Measurements from ENCODE around the gene CDC6. TPM values are rescaled to one million over a fixed set of nuclear protein-coding genes. Genes with fewer than 3 reads are reported as not detected.

The CDC6 gene
- total RNA-seq, 2 experiments from 2014 or later = 67.5 to 69.9 TPM

- Mint-ChIP-seq H3K27ac (no peak overlapping the region), H3K36me3 (ENCODE audit: low read depth) (peaks cover 20% of the 10 kb centered on the region), H3K27me3 (no peaks in the 10 kb centered on the region), H3K9me3 (no peaks in the 10 kb centered on the region), H3K4me1 (peaks cover 44% of the 10 kb centered on the region), H3K4me3 (no peak overlapping the region)
- CTCF ChIA-PET = interaction anchor here (0.8 to 11.6 kb wide), 13 partner anchors 9 to 247 kb away, joined by 3 to 173 read pairs (median 4); no protein-coding TSS in a partner anchor
- peak; percentile 23 for DNase-seq
- POLR2A ChIA-PET = interaction anchor here (0.8 to 8.8 kb wide), 20 partner anchors 9 to 253 kb away, joined by 3 to 68 read pairs (median 6); partner anchors contain the start of genes CDC6 and WIPF2
These were observed 19.5 kb downstream of the CDC6 start for GRCh38 chr17:40307001-40307730.

GRCh38 chr17:40307740-40308239, 20.1 kb downstream of the CDC6 start:
- H3K27me3 Mint-ChIP-seq = no peaks in the 10 kb centered on the region
- H3K4me3 Mint-ChIP-seq = no peak overlapping the region
- peaks cover 46% of the 10 kb centered on the region for H3K4me1 Mint-ChIP-seq
- no peak for DNase-seq
- CTCF ChIA-PET = interaction anchor here (0.6 to 11.6 kb wide), 10 partner anchors 9 to 224 kb away, joined by 3 to 173 read pairs (median 5); no protein-coding TSS in a partner anchor
- POLR2A ChIA-PET = interaction anchor here (1.1 to 8.8 kb wide), 15 partner anchors 9 to 89 kb away, joined by 3 to 68 read pairs (median 7); partner anchors contain the start of genes CDC6 and WIPF2
- no peak overlapping the region for H3K27ac Mint-ChIP-seq
- H3K9me3 Mint-ChIP-seq = no peaks in the 10 kb centered on the region
- H3K36me3 Mint-ChIP-seq (ENCODE audit: low read depth) = peaks cover 14% of the 10 kb centered on the region

- Mint-ChIP-seq H3K4me3 (no peak within 1 kb of the TSS), H3K9me3 (no peaks in the 10 kb centered on the region), H3K36me3 (ENCODE audit: low read depth) (peaks cover 2% of the 10 kb centered on the region), H3K27ac (no peak within 1 kb of the TSS), H3K27me3 (no peaks in the 10 kb centered on the region), H3K4me1 (peaks cover 48% of the 10 kb centered on the region)
- ChIA-PET POLR2A (interaction anchor here (1.0 to 12.1 kb wide), 7 partner anchors 11 to 66 kb away, joined by 3 to 129 read pairs (median 10); partner anchors contain the start of gene CDC6), CTCF (interaction anchor here (0.7 to 11.6 kb wide), 4 partner anchors 22 to 54 kb away, joined by 3 to 173 read pairs (median 6); no protein-coding TSS in a partner anchor)
- DNase-seq = peak; percentile 16
These were observed 21.6 kb downstream of the CDC6 start, which contains the start of gene RARA for GRCh38 chr17:40309031-40309948. Gene RARA (plus strand): TSS chr17:40309180. CDS start chr17:40331219, 22,039 bp downstream.

DNA sequence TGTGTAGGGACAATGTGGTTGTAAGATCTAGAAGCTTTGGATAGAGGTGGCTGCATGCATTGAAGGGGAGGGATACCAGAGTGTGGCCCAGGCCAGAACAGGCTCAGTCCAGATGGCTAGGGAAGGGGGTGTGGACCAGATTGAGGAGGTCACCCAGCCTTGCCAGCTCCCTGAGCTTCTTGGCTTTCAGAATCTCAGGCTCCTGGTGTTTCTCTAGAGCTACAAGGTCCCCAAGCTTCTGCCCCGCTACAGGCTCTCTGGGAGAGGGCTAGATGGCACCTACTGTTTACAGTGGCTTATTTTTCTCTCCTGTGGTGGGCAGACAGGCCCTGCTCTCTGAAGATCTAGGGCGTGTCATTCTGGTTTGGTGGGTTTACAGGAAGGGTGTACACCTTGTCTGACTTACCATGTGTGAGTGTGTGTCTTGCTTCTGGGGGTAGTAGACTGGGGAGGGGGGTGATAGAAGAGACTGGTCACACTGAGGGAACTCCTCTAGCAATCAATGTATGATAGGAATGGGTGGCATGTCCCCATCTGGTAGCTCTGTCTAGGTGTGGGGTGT, 22.4 kb downstream of the CDC6 start:
- Mint-ChIP-seq H3K27ac (peak overlapping the region; percentile 22), H3K27me3 (no peaks in the 10 kb centered on the region), H3K36me3 (ENCODE audit: low read depth) (peaks cover 2% of the 10 kb centered on the region), H3K4me1 (peaks cover 54% of the 10 kb centered on the region), H3K9me3 (no peaks in the 10 kb centered on the region), H3K4me3 (no peak overlapping the region)
- ChIA-PET CTCF (interaction anchor here (0.6 to 11.6 kb wide), 4 partner anchors 31 to 166 kb away, joined by 3 to 173 read pairs (median 4); no protein-coding TSS in a partner anchor), POLR2A (interaction anchor here (1.0 to 12.1 kb wide), 6 partner anchors 11 to 65 kb away, joined by 3 to 129 read pairs (median 14); partner anchors contain the start of gene CDC6)
- no peak for DNase-seq

DNA sequence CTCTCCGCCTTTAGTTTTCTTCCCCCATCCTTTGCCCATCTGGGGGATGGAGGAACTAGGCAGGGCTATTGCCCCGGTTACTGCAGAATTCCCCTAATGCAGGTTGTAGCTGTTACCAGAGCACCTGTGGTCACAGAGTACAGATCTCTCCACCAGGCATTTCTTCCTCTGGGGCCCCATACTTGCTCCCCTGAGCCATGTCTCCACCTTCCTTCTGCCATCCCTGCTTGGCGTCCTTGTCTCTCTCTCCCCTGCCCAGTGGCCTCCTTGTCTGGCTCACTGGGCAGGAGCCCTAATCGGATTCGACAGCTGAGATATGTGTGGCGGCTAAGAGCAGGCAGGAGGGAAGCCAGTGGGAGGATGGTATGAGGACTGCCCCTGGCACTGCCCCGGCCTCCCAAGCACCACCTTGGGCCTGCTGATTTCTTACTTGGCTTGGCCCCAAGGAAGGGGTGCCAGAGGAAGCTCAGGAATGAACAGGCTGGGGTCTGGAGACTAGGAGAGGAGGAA, 23.3 kb downstream of the CDC6 start:
- ChIA-PET CTCF (interaction anchor here (0.6 to 11.6 kb wide), 2 partner anchors 43 to 166 kb away, joined by 3 to 173 read pairs; no protein-coding TSS in a partner anchor), POLR2A (interaction anchor here (1.1 to 12.1 kb wide), 2 partner anchors 18 to 42 kb away, joined by 3 to 129 read pairs; no protein-coding TSS in a partner anchor)
- Mint-ChIP-seq H3K4me3 (no peak overlapping the region), H3K9me3 (no peaks in the 10 kb centered on the region), H3K27ac (no peak overlapping the region), H3K36me3 (ENCODE audit: low read depth) (peaks cover 2% of the 10 kb centered on the region), H3K4me1 (peaks cover 62% of the 10 kb centered on the region), H3K27me3 (no peaks in the 10 kb centered on the region)
- DNase-seq = no peak

GRCh38 chr17:40311575-40311974, 23.9 kb downstream of the CDC6 start:
- no peak overlapping the region for H3K4me3 Mint-ChIP-seq
- no peaks in the 10 kb centered on the region for H3K27me3 Mint-ChIP-seq
- peaks cover 68% of the 10 kb centered on the region for H3K4me1 Mint-ChIP-seq
- ChIA-PET POLR2A (interaction anchor here (1.1 to 12.1 kb wide), 4 partner anchors 18 to 41 kb away, joined by 3 to 129 read pairs (median 4); no protein-coding TSS in a partner anchor), CTCF (no interaction called here)
- H3K27ac Mint-ChIP-seq = no peak overlapping the region
- H3K36me3 Mint-ChIP-seq (ENCODE audit: low read depth) = peaks cover 2% of the 10 kb centered on the region
- peak; percentile 15 for DNase-seq
- H3K9me3 Mint-ChIP-seq = no peaks in the 10 kb centered on the region

- Mint-ChIP-seq H3K36me3 (ENCODE audit: low read depth) (peaks cover 2% of the 10 kb centered on the region), H3K4me1 (peaks cover 72% of the 10 kb centered on the region), H3K9me3 (no peaks in the 10 kb centered on the region), H3K27me3 (no peaks in the 10 kb centered on the region), H3K4me3 (no peak overlapping the region), H3K27ac (no peak overlapping the region)
- CTCF ChIA-PET = interaction anchor here (0.9 kb wide), 1 partner anchor 10 kb away, joined by 3 read pairs; no protein-coding TSS in a partner anchor
- DNase-seq = no peak
- POLR2A ChIA-PET = interaction anchor here (0.7 to 12.1 kb wide), 5 partner anchors 10 to 29 kb away, joined by 3 to 129 read pairs (median 3); no protein-coding TSS in a partner anchor
These were observed 24.6 kb downstream of the CDC6 start for GRCh38 chr17:40312131-40312731.

- H3K27me3 Mint-ChIP-seq = no peaks in the 10 kb centered on the region
- no peak overlapping the region for H3K4me3 Mint-ChIP-seq
- CTCF ChIA-PET = interaction anchor here (0.9 kb wide), 1 partner anchor 11 kb away, joined by 3 read pairs; no protein-coding TSS in a partner anchor
- DNase-seq = no peak
- peaks cover 79% of the 10 kb centered on the region for H3K4me1 Mint-ChIP-seq
- H3K9me3 Mint-ChIP-seq = no peaks in the 10 kb centered on the region
- POLR2A ChIA-PET = interaction anchor here (0.7 to 12.1 kb wide), 5 partner anchors 11 to 28 kb away, joined by 3 to 129 read pairs (median 3); no protein-coding TSS in a partner anchor
- no peak overlapping the region for H3K27ac Mint-ChIP-seq
- H3K36me3 Mint-ChIP-seq (ENCODE audit: low read depth) = peaks cover 2% of the 10 kb centered on the region
These were observed 25.4 kb downstream of the CDC6 start for GRCh38 chr17:40312893-40313667.

DNA sequence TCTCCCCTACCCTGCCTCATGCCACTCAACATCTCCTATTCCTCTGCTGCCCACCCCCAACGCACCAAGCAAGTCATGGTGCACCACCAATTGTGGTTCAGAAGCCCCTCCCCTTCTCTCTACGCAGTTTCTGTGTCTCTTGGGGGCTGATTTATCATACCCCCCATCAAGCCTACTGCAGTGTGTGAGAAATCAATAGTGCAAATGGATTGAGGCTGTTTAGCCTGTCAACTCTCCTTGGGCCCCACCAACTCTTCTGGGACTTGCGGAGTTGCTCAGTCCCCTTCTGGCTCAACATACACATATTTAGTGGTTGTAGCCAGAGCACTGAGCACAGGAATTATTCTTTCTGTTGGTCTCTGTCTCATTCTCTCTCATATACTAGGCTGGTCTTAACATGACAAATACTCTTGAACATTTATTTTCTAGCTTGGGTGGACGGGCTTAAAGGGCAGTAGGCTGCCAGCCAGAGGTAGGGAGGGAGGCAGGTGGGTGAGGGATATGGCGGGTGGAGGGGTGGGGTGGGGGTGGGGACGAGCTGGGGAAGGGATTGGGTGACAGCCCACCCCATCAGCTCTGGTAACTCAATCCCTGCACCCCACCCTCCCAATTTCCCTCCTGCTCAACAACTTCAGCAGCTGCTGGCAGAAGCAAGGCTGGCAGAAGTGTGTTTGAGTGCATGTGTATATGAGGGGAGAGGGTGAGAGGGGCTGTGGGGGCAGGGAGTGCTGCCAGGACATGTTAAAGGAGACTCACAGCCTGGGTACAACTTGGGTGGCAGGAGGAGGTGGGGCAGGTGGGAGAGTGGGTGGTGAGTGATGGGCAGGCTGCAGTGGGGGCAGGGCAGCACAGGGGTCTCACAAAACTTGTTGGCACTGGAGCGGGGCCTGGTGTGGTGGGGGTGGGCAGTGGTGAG, 26.2 kb downstream of the CDC6 start:
- CTCF ChIA-PET = interaction anchor here (1.0 to 6.1 kb wide), 4 partner anchors 9 to 27 kb away, joined by 3 to 62 read pairs (median 6); no protein-coding TSS in a partner anchor
- POLR2A ChIA-PET = interaction anchor here (0.7 to 12.1 kb wide), 5 partner anchors 15 to 95 kb away, joined by 3 to 129 read pairs (median 7); partner anchors contain the start of gene WIPF2
- H3K9me3 Mint-ChIP-seq = no peaks in the 10 kb centered on the region

DNA sequence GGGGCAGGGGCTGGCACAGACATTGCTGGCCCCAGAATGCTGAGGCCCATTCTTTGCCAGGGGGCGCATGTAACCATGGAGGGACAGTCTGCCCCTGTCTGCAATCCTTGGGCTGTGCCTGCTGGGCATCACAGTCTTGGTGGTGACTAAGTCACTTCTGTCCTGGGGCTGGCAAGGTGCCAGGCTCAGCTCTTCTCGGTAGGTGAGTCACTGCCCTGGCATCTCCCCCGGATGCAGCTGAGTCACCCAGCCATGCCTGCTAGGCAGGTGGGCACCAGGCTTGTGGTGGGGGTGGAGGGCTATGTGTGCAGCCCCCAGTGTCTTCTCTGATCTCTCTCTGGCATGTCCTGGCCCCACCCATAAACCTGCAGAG, 26.9 kb downstream of the CDC6 start:
- POLR2A ChIA-PET = interaction anchor here (0.7 to 12.1 kb wide), 5 partner anchors 11 to 96 kb away, joined by 3 to 129 read pairs (median 7); partner anchors contain the start of gene WIPF2
- Mint-ChIP-seq H3K4me1 (peaks cover 79% of the 10 kb centered on the region), H3K4me3 (no peak overlapping the region), H3K27me3 (no peaks in the 10 kb centered on the region), H3K27ac (peak overlapping the region; percentile 37), H3K9me3 (no peaks in the 10 kb centered on the region), H3K36me3 (ENCODE audit: low read depth) (peaks cover 12% of the 10 kb centered on the region)
- CTCF ChIA-PET = interaction anchor here (1.0 to 6.1 kb wide), 5 partner anchors 9 to 26 kb away, joined by 3 to 62 read pairs (median 6); no protein-coding TSS in a partner anchor
- DNase-seq = peak; percentile 85

More for the DNA sequence above, 26.2 kb downstream of the CDC6 start:
- Mint-ChIP-seq H3K36me3 (ENCODE audit: low read depth) (peaks cover 7% of the 10 kb centered on the region), H3K4me1 (peaks cover 80% of the 10 kb centered on the region), H3K27ac (peak overlapping the region; percentile 37), H3K4me3 (no peak overlapping the region), H3K27me3 (no peaks in the 10 kb centered on the region)
- DNase-seq = no peak

All from activated CD4-positive, alpha-beta memory T cell treated with anti-CD3 and anti-CD28 coated beads, Interleukin-2, amount 10 ng/mL, durations not matched to agents 7 days and 5 days (primary cell).